T-helper 22 cell (primary cell): Measurements from ENCODE around the gene AHRR.

Experiments
- DNase-seq: peaks from one replicate; pipeline ENCODE4 v3.0.0-alpha.2; 2020; ENCODE audit warnings: low read depth

Gene AHRR

DNA sequence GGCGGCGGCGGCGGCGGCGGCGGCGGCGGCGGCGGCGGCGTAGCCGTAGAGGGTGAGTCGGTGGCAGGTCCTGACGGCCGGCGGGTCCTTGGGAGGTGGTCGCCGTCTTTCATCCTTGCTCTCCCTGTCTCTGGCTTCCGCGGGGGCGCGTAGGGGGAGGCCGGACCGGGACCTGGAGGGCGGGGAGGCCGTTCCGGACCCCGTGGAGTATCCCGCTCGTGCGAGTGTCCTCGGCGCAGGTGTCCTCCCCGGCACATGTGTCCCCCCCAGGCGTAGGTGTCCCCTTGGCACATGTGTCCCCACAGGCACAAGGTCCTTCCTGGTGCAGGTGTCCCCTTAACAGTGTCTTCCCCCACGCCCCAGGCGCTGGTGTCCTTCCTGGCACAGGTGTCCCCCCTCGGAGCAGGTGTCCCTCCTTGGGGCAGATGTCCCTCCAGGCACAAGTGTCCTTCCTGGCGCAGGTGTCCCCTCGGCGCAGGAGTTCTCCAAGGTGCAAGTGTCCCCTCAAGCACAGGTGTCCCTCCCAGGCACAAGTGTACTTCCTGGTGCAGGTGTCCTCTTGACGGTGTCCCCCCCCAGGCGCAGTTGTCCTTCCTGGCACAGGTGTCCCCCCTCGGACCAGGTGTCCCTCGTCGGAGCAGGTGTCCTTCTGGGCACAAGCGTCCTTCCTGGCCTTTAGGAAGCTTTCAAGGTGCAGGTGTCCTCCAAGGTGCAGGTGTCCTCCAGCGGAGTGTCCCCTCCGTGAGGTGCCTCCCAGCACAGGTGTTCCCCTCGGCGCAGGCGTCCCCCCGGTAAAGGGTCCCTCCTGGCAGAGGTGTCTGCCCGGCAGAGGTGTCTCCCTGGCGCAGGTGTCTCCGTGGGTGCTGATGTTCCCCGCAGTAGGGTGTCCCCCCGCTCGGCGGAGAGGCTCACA lies 122.0 kb downstream of the AHRR start:
- DNase-seq: no peak

DNA sequence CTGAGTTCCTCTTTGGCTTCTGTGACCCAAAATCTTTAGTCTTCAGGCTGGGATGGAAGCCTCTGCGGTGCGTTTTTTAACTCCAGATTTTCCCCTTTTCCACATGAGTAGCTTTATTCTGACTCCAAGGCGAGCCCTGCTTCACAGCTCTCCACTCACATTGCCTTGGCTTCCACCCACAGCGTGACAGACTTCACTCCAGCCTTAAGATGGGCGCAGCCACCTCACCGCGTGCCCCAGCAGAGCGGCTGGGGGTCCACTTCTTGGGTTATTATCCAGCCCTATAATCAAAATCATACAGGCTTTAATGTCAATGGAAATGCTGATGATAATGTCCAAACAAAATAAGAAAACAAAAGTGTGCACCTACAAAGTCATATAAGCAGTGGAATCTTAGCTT lies 122.7 kb downstream of the AHRR start:
- DNase-seq: no peak

DNA sequence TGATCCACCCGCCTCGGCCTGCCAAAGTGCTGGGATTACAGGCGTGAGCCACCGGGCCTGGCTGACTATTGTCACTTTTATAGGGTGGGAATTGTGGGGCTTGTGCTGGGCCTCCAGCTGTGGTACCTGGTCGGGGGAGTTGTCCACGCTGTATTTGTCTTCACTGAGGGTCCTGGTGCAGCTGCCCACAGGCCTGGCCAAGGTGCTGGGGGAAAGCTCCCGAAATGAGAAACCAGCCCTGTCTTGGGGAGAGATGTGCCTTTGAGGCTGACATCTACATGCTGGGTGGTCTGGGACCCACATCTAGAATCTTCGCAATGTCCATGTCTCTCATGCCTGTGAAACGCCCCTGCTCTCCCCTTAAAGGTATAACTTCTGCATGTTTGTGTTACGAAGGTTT lies 124.1 kb downstream of the AHRR start:
- no peak for DNase-seq

DNA sequence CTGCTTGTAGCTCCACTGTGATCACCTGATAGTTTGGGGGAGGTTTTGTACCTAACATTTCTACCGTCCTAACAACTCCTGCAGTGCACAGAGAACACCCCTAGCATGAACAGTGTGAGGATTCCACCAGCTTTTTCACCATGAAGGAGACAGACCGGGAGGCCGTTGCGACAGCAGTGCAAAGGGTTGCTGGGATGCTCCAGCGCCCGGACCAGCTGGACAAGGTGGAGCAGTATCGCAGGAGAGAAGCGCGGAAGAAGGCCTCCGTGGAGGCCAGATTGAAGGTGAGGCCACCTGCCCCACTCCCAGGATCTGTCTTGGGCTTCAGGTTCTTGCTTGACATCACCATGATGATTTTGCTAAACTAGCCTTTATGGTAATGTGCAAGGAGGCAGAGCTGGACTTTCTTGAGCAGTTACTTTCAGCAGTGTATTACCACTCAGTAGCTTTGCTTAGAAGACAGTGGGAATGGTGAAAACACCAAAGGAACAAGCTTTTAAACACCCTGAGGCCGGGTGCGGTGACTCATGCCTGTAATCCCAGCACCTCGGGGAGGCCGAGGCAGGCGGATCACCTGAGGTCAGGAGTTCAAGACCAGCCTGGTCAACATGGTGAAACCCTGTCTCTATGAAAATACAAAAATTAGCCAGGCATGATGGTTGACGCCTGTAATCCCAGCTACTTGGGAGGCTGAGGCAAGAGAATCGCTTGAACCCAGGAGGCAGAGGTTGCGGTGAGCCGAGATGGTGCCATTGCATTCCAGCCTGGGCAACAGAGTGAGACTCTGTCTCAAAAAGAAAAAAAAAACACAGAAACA lies 124.8 kb downstream of the AHRR start:
- DNase-seq: no peak

DNA sequence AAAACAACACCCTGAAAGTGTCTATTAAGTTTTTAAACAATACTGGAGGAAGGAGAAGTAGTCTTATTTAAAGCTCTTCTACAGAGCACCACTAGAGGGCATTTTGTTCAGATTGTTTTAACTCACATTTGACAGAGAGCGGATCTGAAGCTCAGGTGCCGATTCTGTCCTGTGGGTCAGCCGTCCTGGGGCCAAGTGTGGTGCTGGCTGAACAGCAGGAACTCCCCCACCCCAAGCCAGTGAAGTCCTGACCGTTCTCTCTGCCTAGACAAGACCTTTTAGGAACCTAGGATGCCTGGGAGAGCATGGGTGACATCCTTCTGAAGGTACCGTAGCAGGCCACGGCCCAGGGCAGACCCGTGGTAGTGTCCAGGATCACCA lies 125.4 kb downstream of the AHRR start:
- no peak for DNase-seq

DNA sequence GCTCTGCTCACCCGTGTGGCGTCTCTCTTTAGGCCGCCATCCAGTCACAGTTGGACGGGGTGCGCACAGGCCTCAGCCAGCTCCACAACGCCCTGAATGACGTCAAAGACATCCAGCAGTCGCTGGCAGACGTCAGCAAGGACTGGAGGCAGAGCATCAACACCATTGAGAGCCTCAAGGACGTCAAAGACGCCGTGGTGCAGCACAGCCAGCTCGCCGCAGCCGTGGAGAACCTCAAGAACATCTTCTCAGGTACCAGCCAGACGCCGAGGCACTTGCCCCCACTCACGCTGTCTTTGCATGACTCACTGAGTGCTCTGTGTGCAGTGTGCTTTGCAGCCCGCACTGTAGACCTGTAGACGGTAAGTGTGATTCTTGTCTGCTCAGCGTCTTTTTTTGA lies 126.0 kb downstream of the AHRR start:
- DNase-seq: no peak

DNA sequence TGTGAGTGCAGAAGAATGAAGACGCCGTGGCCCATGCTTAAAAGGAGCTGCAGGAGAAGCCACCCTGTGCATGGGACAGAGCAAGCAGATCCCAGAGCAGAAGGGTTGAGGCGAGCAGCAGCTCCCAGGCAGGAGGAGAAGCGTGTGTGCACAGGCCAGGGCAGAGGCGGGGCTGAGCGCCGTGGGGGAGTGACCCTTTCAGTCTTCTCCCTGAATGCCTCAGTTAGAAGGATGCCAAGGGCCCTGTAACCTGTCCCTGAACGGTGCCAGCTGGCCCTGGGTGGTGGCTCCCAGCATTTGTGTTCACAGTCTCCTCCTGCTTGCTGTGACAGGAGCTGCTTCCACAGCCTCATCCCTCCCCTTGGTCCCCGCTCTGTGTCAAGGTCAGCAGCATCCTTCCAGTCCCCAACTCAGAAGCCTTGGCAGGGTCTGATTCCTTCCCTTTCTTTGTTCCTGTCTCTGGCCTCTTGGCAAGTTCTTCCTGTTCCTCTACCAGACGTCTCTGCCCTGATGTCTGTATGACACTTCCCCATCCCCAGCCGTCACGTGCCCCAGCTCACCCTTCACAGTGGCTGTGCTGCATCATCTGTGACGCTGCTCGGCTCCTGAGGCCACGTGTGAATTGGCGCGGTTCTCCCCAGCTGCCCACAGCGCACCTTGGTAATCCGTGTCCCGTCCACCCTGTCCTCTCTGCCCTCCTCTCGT lies 126.7 kb downstream of the AHRR start:
- no peak for DNase-seq

DNA sequence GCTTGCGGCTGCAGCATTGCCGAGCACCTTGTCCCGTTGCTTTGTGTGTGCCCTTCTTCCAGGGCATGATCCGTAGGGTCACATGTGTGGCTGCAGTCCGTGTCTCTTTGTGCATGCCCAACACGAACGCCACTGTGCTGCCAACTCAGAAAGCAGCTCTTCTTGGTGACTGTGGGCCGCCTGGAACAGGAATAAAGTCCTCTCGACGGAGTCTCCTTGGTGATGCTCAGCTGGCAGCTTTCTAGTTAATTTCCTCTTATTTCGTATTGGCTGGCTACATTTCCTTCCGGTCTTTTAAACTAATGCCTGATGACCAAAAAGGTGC lies 127.2 kb downstream of the AHRR start:
- no peak for DNase-seq

DNA sequence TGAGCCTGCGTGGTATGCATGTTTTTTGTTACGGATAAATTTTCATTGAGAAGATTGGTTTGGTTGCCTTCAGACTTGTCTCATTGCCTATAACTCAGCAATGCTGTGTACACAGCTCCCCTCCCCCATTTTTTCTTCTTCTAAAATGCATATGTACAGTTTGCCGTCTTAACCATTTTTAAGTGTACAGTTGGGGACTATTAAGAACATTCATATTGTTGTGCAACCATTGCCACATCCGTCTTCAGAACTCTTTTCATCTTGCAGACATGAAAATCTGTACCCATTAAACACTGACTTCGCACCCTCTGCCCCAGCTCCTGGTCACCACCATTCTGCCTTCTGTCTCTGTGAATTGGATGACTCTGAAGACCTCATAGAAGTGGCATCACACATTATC lies 127.6 kb downstream of the AHRR start:
- DNase-seq: no peak

DNA sequence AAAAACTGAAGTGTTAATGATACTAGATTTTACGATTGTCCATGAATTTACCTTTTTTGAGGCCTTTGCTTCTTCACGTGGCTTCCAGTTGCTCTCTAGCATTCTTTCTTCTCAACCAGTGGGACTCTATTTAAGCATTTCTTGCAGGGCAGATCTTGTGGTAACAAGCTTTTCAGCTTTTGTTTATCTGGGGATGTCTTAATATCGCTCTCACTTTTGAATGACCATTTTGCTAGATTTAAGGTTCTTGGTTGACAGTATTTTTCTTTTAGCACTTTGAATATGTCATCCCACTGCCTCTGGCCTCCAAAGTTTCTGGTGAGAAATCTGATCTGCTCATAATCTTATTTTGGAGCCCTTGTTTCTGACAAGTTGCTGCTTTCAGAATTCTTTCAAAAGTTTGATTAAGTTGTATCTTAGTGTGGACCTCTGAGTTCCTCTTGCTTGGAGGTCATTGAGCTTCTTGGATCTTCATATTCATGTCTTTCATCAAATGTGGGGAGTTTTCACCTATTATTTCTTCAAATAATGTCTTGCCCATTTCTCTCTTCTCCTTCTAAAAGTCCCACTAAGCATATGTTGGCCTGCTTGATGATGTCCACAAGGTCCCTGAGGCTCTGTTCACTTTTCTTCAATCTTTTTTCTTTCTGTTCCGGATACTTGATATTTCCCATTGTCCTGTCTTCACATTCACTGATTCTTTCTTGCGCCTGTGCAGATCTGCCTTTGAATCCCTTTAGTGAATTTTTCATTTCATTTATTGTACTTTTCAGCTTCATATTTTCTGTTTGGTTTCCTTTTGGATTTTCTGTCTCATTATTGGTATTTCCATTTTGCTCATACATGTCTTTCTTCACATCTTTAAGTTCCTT lies 130.3 kb downstream of the AHRR start:
- DNase-seq: no peak

DNA sequence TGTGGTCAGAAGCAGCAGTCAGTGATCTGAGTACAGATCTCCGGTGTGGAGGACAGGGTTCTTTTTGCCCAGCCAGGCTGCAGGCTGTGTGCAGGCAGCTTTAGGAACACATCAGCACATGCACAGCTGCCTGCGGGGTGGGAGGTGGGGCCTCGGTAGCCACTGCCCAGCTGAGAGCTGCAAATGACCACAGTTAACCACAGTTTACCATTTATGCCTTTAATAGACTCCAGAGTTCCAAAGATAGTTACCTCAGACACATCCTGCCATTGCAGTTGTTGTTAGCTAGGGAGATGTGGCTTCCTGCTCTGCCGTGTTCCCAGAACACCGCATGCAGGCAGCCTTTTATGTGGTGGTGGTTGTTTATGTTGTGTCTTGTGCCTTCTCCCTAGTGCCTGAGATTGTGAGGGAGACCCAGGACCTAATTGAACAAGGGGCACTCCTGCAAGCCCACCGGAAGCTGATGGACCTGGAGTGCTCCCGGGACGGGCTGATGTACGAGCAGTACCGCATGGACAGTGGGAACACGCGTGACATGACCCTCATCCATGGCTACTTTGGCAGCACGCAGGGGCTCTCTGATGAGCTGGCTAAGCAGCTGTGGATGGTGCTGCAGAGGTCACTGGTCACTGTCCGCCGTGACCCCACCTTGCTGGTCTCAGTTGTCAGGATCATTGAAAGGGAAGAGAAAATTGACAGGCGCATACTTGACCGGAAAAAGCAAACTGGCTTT lies 131.6 kb downstream of the AHRR start:
- no peak for DNase-seq

DNA sequence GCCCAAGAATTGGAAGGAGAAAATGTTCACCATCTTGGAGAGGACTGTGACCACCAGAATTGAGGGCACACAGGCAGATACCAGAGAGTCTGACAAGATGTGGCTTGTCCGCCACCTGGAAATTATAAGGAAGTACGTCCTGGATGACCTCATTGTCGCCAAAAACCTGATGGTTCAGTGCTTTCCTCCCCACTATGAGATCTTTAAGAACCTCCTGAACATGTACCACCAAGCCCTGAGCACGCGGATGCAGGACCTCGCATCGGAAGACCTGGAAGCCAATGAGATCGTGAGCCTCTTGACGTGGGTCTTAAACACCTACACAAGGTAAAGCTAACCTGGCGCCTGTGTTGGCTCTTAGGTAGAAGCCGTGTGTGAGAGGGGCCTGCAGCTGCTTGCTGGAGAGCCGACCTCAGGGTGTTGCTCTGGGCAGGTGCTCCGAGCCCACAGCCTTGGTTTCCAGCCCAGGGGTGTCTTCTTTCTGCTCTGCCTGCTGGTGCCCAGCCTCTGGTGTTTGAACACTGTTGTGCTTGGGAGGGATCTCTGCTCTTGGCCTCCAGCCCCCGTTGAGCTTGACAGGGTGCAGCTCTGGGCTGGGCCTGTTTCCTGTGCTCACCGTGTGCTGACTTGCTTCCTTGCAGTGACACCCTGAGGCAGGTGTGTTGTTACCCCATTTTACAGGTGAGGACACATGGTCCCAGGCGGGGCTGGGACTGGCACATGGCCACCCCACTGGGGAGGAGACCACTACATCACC lies 132.4 kb downstream of the AHRR start:
- no peak for DNase-seq

DNA sequence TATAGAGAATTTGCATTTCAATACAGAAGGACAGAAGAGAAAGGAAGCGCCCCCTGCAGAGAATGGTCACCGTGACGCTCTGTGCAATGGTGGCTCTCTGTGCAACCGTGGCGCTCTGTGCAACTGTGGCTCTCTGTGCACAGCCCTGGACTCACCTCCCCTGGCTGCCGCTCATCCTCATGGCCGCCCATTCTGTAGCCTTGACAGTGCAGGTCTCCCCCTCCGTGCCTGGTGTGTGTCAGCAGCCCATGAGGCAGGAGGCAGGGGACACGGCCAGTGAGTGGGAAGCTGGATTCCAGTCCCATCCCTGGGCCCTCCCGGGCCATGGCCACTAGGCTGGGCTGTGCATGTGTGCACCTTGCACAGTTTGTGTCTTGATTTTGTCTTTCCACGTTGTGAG lies 133.4 kb downstream of the AHRR start:
- DNase-seq: no peak

DNA sequence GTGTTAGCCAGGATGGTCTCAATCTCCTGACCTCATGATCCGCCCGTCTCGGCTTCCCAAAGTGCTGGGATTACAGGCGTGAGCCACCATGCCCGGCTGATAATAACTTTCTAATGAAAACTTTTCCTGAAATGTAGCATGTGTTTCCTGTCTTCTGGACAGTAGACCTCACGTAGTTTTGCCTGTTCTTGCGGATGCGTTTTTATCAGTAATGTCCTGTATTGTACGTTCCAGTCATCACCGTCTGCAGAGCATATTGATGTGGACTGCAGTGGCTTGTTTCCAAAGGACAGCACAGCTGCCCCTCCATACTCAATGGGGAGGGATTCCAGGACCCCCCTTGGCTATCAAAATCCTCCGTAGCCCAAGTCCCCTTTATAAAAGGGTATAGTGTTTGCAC lies 134.3 kb downstream of the AHRR start:
- no peak for DNase-seq

DNA sequence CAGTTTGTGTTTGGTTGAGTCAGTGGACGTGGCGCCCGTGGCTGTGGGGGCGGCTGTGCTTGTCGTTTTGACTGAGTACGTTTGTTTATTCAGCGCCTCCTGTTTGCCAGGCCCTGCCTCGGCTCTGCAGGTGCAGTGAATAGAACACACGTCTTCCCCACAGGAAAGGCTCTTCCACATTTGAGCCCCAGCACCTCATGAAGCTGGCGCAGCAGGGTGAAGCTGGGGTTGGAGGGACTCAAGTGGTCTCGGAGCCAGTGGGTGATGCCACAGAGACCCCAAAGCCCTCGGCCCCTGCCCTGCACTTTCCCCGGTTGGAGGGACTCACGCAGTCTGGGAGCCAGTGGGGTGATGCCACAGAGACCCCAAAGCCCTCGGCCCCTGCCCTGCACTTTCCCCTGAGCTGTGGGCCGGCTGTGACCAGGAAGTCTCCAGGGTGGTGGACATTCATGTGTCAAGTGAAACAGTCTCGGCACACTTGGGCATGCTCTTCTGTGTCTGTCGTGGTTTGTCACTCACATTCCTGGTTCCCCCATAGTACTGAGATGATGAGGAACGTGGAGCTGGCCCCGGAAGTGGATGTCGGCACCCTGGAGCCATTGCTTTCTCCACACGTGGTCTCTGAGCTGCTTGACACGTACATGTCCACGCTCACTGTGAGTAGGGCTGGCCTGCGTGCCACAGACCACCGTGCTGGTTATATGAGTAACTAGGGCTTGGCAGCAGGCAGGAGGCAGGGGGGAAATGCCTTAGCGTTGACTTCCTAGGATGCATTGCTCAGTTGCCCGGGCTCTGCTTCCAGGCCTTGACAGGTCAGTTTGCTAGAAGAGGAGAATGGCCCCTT lies 135.1 kb downstream of the AHRR start:
- DNase-seq: no peak

DNA sequence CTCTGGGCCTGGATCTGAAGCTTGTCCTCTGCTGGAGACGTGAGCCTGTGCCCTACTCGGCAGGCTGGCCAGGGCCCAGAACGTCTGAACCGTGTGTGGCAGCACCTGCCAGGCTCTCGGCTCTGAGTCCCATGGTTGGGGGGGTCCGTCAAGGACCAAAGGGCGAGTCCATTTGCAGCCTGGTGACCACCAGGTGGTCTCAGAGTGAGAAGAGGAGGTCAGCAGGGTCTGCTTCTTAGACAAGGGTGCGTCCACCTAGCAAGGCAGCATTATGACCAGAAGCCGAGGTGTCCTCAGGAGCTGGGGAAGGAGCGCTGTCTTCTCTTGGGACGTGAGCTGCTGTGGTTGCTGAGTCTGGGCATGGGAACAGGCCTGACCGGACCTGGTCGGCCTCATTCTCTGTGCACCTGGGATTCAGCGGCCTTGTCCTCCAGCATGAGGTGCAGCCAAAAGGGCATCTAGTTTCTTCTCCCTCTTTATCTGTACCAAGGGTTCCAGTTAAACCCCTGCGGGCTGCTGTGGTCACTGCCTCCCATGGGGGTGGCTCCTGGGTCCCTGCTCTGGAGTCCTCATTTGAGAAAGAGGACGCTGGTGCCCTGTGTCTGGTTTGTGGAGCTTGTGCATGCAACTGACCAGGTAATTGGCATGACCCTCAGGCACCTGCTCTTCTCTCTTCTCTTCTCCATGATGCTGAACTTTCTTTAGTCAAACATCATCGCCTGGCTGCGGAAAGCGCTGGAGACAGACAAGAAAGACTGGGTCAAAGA lies 135.9 kb downstream of the AHRR start:
- DNase-seq: no peak

DNA sequence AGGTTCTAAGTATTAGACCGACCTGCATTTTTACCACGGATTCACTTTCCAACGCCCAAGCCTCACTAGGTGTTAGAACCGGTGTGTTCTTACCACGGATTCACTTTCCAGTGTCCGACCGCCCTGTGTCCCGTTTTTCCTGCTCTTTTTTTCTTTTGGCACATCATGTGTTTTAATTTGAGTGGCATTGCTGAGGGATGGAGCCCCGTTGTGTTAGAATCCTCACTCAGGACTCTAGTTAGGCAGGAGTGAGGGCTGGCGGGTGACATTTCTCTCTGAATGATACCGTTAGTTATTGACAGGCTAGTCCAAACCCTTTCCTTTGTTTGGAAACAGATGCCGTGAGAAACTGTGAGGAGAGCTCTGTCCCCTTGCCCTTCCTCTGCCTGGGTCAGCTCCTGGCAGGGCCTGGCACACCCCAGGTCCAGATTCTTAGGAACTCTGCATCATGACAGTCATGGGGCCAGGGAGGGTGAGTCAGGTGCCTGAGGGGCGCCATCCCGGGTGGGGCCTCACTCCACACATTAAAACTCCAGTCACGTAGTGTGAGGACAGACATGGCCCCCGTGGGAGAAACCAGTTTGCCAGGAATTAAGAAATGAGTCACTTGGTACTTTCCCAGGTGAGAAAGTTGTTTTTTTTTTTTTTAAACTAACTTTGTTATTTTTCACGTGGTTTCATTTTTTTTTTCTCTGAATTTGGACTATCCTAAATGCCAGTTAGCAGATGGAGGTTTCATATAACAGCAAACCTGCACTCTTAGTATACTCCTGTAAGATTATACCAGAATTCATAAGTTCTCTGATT lies 137.2 kb downstream of the AHRR start:
- no peak for DNase-seq
